GM21381 (cell line): ENCODE results near the gene PRDM2.

Source experiments
- ATAC-seq: cut with Tn5 transposase; IDR thresholded peaks from one replicate; pipeline ENCODE4 v1.9.1; 2021; ENCODE audit warnings: mild to moderate bottlenecking, moderate library complexity; ENCODE audit not compliant: unreplicated experiment

Gene PRDM2

GRCh38 chr1:13786541-13786940, 86.6 kb downstream of the PRDM2 start:
- ATAC-seq = no peak

GRCh38 chr1:13788795-13789194, 88.8 kb downstream of the PRDM2 start:
- ATAC-seq = no peak

GRCh38 chr1:13790290-13791030, 90.5 kb downstream of the PRDM2 start:
- ATAC-seq = no peak

- ATAC-seq = no peak
Observed at GRCh38 chr1:13792419-13792818, 92.4 kb downstream of the PRDM2 start.

GRCh38 chr1:13793088-13793730, 93.2 kb downstream of the PRDM2 start:
- ATAC-seq = no peak

- no peak for ATAC-seq
Observed at GRCh38 chr1:13794231-13795187, 94.5 kb downstream of the PRDM2 start.

- ATAC-seq = no peak
Observed at GRCh38 chr1:13797397-13797796, 97.4 kb downstream of the PRDM2 start.

GRCh38 chr1:13798120-13798519, 98.1 kb downstream of the PRDM2 start:
- ATAC-seq = no peak

GRCh38 chr1:13799502-13800283, 99.7 kb downstream of the PRDM2 start:
- ATAC-seq = no peak

- ATAC-seq = no peak
Observed at GRCh38 chr1:13801232-13801631, 101.2 kb downstream of the PRDM2 start.

GRCh38 chr1:13801655-13802486, 101.9 kb downstream of the PRDM2 start:
- no peak for ATAC-seq

- no peak for ATAC-seq
Observed at GRCh38 chr1:13802782-13803545, 103.0 kb downstream of the PRDM2 start.

GRCh38 chr1:13803546-13804239, 103.7 kb downstream of the PRDM2 start:
- no peak for ATAC-seq

GRCh38 chr1:13804240-13804633, 104.2 kb downstream of the PRDM2 start:
- no peak for ATAC-seq

- ATAC-seq = no peak
Observed at GRCh38 chr1:13805431-13805830, 105.4 kb downstream of the PRDM2 start.

- ATAC-seq = no peak
Observed at GRCh38 chr1:13806108-13806507, 106.1 kb downstream of the PRDM2 start.

- no peak for ATAC-seq
Observed at GRCh38 chr1:13807209-13807608, 107.2 kb downstream of the PRDM2 start.

- ATAC-seq = no peak
Observed at GRCh38 chr1:13808729-13809131, 108.7 kb downstream of the PRDM2 start.
